HUES6 (cell line): ENCODE data around the gene ATXN7L1.

ENCODE experiments used
- H3K27ac ChIP-seq: 2 replicates; pipeline ENCODE4 v1.7.0; 2013; ENCODE audit warnings: low read depth, mild to moderate bottlenecking, low read length, inconsistent platforms
- H3K27me3 ChIP-seq: 2 replicates; pipeline ENCODE4 v1.6.1; 2013; ENCODE audit warnings: low read length; ENCODE audit not compliant: control insufficient read depth, insufficient read depth
- H3K36me3 ChIP-seq: 2 replicates; pipeline ENCODE4 v1.6.1; 2013; ENCODE audit warnings: low read length; ENCODE audit not compliant: control insufficient read depth, insufficient read depth
- H3K4me1 ChIP-seq: 2 replicates; pipeline ENCODE4 v1.6.1; 2013; ENCODE audit warnings: low read length; ENCODE audit not compliant: control insufficient read depth, insufficient read depth
- H3K4me3 ChIP-seq: 2 replicates; pipeline ENCODE4 v1.5.1; 2013; ENCODE audit warnings: low read depth, low read length
- H3K9ac ChIP-seq: one replicate; pipeline ENCODE4 v1.6.1; 2013; ENCODE audit warnings: mild to moderate bottlenecking, low read length
- H3K9me3 ChIP-seq: 2 replicates; pipeline ENCODE4 v1.6.1; 2013; ENCODE audit warnings: low read depth, low read length; ENCODE audit not compliant: control insufficient read depth, insufficient read depth

ATXN7L1 gene

GRCh38 chr7:105788816-105789349 lies 87.5 kb downstream of the ATXN7L1 start:
- peaks cover 24% of the 10 kb centered on the region for H3K4me1 ChIP-seq
- no peak overlapping the region for H3K9ac ChIP-seq
- H3K4me3 ChIP-seq: no peak overlapping the region
- H3K36me3 ChIP-seq: peaks cover 2% of the 10 kb centered on the region; the same call in 1 of the 2 replicates
- H3K27ac ChIP-seq: no peak overlapping the region
- no peaks in the 10 kb centered on the region for H3K27me3 ChIP-seq
- H3K9me3 ChIP-seq: no peaks in the 10 kb centered on the region

- no peaks in the 10 kb centered on the region for H3K27me3 ChIP-seq
- H3K9me3 ChIP-seq: no peaks in the 10 kb centered on the region
- no peak overlapping the region for H3K9ac ChIP-seq
- H3K36me3 ChIP-seq: peaks cover 2% of the 10 kb centered on the region; the same call in 1 of the 2 replicates
- no peak overlapping the region for H3K4me3 ChIP-seq
- peaks cover 24% of the 10 kb centered on the region for H3K4me1 ChIP-seq
- H3K27ac ChIP-seq: no peak overlapping the region
These were observed 88.0 kb downstream of the ATXN7L1 start for GRCh38 chr7:105788356-105788755.

GRCh38 chr7:105787793-105788192 lies 88.6 kb downstream of the ATXN7L1 start:
- H3K27ac ChIP-seq: no peak overlapping the region
- peaks cover 2% of the 10 kb centered on the region; the same call in 1 of the 2 replicates for H3K36me3 ChIP-seq
- peaks cover 24% of the 10 kb centered on the region for H3K4me1 ChIP-seq
- no peak overlapping the region for H3K4me3 ChIP-seq
- no peaks in the 10 kb centered on the region for H3K27me3 ChIP-seq
- H3K9me3 ChIP-seq: no peaks in the 10 kb centered on the region
- H3K9ac ChIP-seq: no peak overlapping the region

- Histone ChIP-seq H3K4me1 (peaks cover 17% of the 10 kb centered on the region), H3K27me3 (no peaks in the 10 kb centered on the region), H3K27ac (no peak overlapping the region), H3K9ac (no peak overlapping the region), H3K9me3 (no peaks in the 10 kb centered on the region), H3K4me3 (no peak overlapping the region), H3K36me3 (peaks cover 2% of the 10 kb centered on the region; the same call in 1 of the 2 replicates)
These were observed 89.6 kb downstream of the ATXN7L1 start for GRCh38 chr7:105786520-105787470.

- Histone ChIP-seq H3K27me3 (peaks cover 16% of the 10 kb centered on the region; the same call in 1 of the 2 replicates), H3K9me3 (no peaks in the 10 kb centered on the region), H3K9ac (no peak overlapping the region), H3K27ac (no peak overlapping the region), H3K36me3 (peaks cover 2% of the 10 kb centered on the region; the same call in 1 of the 2 replicates), H3K4me1 (peaks cover 3% of the 10 kb centered on the region; the same call in 1 of the 2 replicates), H3K4me3 (no peak overlapping the region)
These were observed 93.9 kb downstream of the ATXN7L1 start for GRCh38 chr7:105782391-105783042.

- no peaks in the 10 kb centered on the region for H3K36me3 ChIP-seq
- no peak overlapping the region for H3K9ac ChIP-seq
- no peaks in the 10 kb centered on the region for H3K9me3 ChIP-seq
- peaks cover 16% of the 10 kb centered on the region; the same call in 1 of the 2 replicates for H3K27me3 ChIP-seq
- no peak overlapping the region for H3K4me3 ChIP-seq
- peaks cover 26% of the 10 kb centered on the region for H3K4me1 ChIP-seq
- H3K27ac ChIP-seq: no peak overlapping the region
These were observed 96.3 kb downstream of the ATXN7L1 start for GRCh38 chr7:105779856-105780780.

GRCh38 chr7:105778956-105779355 lies 97.4 kb downstream of the ATXN7L1 start:
- no peak overlapping the region for H3K27ac ChIP-seq
- no peaks in the 10 kb centered on the region for H3K36me3 ChIP-seq
- peaks cover 16% of the 10 kb centered on the region; the same call in 1 of the 2 replicates for H3K27me3 ChIP-seq
- peaks cover 35% of the 10 kb centered on the region for H3K4me1 ChIP-seq
- no peak overlapping the region for H3K4me3 ChIP-seq
- H3K9me3 ChIP-seq: no peaks in the 10 kb centered on the region
- no peak overlapping the region for H3K9ac ChIP-seq

GRCh38 chr7:105776986-105777910 lies 99.2 kb downstream of the ATXN7L1 start:
- Histone ChIP-seq H3K4me3 (no peak overlapping the region), H3K9me3 (no peaks in the 10 kb centered on the region), H3K9ac (no peak overlapping the region), H3K4me1 (peaks cover 52% of the 10 kb centered on the region), H3K27ac (peak overlapping the region; percentile 12; the same call in 1 of the 2 replicates), H3K36me3 (no peaks in the 10 kb centered on the region), H3K27me3 (peaks cover 16% of the 10 kb centered on the region; the same call in 1 of the 2 replicates)

- peaks cover 16% of the 10 kb centered on the region; the same call in 1 of the 2 replicates for H3K27me3 ChIP-seq
- peak overlapping the region; percentile 18 for H3K4me3 ChIP-seq
- no peaks in the 10 kb centered on the region for H3K9me3 ChIP-seq
- H3K36me3 ChIP-seq: no peaks in the 10 kb centered on the region
- peaks cover 53% of the 10 kb centered on the region for H3K4me1 ChIP-seq
- H3K27ac ChIP-seq: peak overlapping the region; percentile 62; the same call in 1 of the 2 replicates
- peak overlapping the region; percentile 63 for H3K9ac ChIP-seq
These were observed 100.2 kb downstream of the ATXN7L1 start for GRCh38 chr7:105776068-105776790.
